Measurements from ENCODE around the gene PCGF3. TPM values are rescaled to one million over a fixed set of nuclear protein-coding genes. Genes with fewer than 3 reads are reported as not detected.
A peak's percentile ranks its signal among the peaks of the same experiment; 100 is the strongest.

The PCGF3 gene
- 30.9 and 34.9 TPM in 2 replicates for total RNA-seq (2014; rRNA removed; shearing (Covaris generic))
- 28.0 and 31.1 TPM in 2 replicates for polyA plus RNA-seq (2015; cell fraction: cytosol; rRNA removed)
- polyA plus RNA-seq (2015; cell fraction: nucleus; rRNA removed): 56.1 and 63.5 TPM in 2 replicates

GRCh38 chr4:705278-706082, at the start of gene PCGF3:
TSS of gene PCGF3 (plus strand) at chr4:705832. CDS start at chr4:733681, 27,849 bp downstream.
- peak; percentile 81 for DNase-seq (ENCODE audit: low read depth)

GRCh38 chr4:656436-657337, 48.9 kb upstream of the PCGF3 start:
- DNase-seq (ENCODE audit: low read depth): no peak

DNA sequence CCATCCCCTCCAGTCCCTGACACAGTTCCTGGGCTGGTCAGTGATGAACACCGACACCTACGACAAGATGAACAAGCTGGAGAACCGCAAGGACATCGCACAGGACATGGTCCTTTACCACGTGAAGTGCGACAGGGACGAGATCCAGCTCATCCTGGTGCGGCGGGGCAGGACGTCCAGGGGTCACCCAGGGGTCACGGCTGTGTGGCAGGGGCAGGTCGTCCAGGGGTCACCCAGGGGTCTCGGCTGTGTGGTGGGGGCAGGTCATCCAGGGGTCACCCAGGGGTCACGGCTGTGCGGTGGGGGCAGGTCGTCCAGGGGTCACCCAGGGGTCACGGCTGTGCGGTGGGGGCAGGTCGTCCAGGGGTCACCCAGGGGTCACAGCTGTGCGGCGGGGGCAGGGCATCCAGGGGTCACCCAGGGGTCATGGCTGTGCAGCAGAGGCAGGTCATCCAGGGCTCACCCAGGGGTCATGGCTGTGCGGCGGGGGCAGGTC, 48.2 kb upstream of the PCGF3 start:
- DNase-seq (ENCODE audit: low read depth): no peak

- DNase-seq (ENCODE audit: low read depth): no peak
Measured at GRCh38 chr4:657834-658667, 47.6 kb upstream of the PCGF3 start.

DNA sequence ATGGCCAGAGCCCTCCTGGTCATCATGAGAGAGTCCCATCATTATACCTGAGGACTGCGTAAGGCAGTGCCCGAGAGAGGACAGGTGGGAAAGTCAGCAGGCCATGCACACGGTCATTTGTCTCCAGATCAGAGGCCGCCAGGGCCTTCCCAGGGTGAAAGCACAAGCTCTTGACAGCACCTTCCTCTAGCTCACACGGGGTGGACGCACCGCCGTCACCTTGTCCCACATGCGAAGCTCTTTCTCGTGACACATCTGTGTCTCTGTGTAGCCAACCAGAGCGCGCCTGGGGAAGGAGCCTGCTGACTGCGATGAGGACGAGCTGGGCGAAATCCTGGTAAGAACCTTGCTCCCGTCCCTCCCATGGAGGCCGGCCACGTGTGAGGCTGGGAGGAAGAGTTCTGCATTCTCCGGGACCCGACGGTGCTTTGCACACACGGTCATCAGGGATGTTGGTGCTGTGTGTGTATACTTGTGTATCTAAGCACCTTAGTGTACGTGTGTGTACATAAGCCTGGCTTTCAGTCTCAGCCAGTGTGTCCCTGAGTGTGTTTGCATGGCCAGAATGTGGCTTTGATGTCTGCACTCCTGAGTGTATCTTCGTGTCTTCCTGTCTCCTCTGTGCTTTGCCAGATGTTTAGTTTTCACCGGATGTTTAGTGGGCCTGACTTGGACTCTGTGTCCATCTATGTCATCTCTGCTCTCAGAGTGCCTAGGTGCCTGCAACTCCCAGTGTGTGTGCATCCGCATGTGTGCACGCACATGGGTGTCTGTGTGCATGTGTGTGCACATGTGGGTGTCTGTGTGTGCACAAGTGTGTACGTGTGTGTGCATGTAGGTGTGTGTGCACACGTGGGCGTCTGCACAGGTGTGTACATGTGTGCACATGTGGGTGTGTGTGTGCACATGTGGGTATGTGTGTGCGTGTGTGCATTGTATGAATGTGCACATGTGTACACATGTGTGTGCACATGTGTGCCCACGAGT, 46.7 kb upstream of the PCGF3 start:
- no peak for DNase-seq (ENCODE audit: low read depth)

GRCh38 chr4:659851-660250, 45.8 kb upstream of the PCGF3 start:
- DNase-seq (ENCODE audit: low read depth): no peak

DNA sequence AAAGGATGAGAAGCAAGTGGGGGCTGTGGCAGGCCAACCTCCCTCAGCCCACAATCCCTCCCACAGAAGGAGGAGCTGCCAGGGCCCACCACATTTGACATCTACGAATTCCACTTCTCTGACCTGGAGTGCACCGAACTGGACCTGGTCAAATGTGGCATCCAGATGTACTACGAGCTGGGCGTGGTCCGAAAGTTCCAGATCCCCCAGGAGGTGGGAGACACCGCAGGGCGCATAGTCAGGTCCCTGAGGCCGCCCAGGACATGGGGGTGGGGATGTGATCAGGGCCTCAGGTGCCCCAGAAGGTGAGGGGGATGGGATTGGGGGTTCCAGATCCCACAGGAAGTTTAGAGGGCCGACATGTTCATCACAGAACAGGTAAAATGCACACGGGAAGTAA, 45.2 kb upstream of the PCGF3 start:
- no peak for DNase-seq (ENCODE audit: low read depth)

- no peak for DNase-seq (ENCODE audit: low read depth)
Measured at GRCh38 chr4:661231-661630, 44.4 kb upstream of the PCGF3 start.

- DNase-seq (ENCODE audit: low read depth): no peak
Measured at GRCh38 chr4:661881-662761, 43.5 kb upstream of the PCGF3 start.

DNA sequence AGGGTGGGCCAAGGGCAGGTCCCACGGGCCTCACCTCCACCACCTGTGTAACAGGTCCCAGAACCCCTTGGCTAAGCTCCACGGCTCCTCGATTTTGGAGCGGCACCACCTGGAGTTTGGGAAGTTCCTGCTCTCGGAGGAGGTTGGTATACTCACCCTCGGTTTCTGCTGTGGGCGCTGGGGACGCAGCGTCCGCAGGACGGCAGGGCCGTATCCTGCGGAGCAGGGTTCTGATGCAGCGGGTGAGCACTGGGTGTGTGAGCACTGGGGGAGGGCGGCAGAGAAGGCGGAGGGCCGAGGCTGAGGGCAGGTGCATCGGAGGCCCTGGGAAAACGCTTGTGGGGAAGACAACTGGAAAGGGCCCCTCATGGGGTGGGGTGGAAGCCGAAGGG, 42.6 kb upstream of the PCGF3 start:
- DNase-seq (ENCODE audit: low read depth): no peak

GRCh38 chr4:663438-664428, 41.9 kb upstream of the PCGF3 start:
- DNase-seq (ENCODE audit: low read depth): no peak

DNA sequence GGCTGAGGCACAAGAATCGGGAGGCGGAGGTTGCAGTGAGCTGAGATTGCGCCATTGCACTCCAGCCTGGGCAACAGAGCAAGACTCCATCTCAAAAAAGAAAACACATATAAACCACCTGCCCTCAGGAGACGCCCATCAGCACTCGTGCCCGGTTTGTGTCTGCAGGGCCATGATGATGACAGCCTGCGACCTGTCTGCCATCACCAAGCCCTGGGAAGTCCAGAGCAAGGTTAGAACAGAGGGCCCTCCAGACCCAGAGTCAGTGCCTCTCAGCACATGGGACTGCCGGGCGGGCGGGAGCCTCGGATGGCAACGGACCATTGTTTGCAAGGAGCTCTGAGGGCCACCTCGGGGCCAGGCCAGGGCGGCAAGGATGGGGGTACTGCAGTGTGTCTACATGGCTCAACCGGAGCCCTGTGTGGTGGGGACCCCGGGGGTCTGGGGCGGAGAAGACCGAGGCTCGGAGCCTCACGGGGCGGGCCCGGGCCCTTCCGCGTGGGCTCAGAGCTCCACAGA, 40.9 kb upstream of the PCGF3 start:
- DNase-seq (ENCODE audit: low read depth): no peak

GRCh38 chr4:665381-665750, 40.3 kb upstream of the PCGF3 start:
- no peak for DNase-seq (ENCODE audit: low read depth)

DNA sequence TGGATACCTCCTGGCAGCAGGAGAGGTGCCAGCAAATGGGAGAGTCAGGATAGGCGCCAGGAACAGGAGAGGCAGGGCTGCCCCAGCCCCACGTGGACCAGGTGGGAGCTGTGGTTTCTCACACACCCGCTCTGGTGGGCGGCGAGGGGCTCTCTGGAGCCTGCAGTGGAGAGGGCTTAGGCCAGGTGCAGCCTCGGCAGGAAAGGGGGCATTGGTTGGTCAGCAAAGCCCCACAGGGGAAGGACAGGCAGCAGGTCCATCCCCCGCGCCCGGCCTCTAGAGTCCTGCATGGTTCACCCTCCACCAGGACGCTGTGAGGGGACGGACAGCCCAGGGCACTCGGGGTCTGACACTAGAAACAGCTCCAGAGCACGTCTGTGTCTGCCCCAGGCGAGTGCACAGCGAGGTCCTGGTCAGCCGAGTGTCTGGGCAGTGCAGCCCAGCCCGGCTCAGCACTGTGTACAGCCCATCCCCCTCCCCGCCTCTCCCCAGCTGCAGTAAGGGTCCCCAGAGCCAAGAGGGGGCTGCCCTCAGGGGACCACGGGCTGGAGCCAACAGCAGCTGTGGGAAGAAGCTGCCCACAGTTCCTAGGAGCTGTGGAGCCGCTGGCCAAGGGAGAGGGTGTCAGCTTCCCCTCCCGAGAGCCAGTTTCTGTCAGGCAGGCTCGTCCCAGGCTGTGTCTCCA, 39.7 kb upstream of the PCGF3 start:
- DNase-seq (ENCODE audit: low read depth): no peak

GRCh38 chr4:666436-666810, 39.2 kb upstream of the PCGF3 start:
- DNase-seq (ENCODE audit: low read depth): no peak

DNA sequence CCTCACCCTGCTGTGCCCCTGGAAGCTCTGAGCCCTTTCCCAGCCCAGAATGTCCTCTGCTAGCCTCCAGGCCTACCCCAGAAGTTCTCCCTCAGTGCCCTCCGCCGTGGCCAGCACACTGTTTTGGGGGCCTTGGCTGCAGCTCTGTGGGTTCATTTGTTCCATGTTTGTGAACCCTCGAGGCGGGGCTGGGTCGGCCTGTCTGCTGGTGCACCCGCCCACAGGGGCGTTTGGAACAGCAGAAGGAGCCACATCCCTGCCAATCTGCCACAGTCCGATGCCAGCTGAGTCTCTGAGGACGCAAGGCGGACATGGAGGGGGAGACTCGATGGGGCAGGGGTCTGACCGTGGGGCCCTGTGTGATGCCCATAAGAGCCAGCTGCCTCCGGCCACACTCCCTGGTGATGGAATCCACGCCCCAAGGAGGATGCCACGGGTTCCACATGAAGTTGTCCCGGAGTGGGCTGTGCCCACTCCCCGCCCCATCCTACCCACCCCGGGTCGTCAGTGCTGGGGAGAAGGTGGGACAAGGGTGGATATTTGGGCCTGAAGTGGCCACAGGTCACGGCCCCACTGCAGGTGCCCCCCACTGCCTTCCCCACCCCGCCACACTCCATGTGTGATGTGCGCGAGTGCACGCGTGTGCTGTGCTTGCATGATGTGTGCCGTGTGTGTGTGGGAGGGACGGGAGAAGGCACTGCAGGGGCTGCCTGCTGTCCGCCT, 38.6 kb upstream of the PCGF3 start:
- DNase-seq (ENCODE audit: low read depth): no peak

Measured in HT1080 (cell line).